H9 (cell line): Measurements from ENCODE around the gene VPS45. TPM values are rescaled to one million over a fixed set of nuclear protein-coding genes. Genes with fewer than 3 reads are reported as not detected.

Experiments
- DNase-seq: peaks from one replicate; pipeline ENCODE4 v3.0.0-alpha.2; 2017
- H2AFZ ChIP-seq: one replicate; pipeline ENCODE4 v1.6.1; 2013; ENCODE audit warnings: mild to moderate bottlenecking, low read length, control low read depth, moderate library complexity
- H2AK5ac ChIP-seq: 2 replicates; pipeline ENCODE4 v1.6.1; 2013; ENCODE audit warnings: low read length, control low read depth, mixed read lengths; ENCODE audit not compliant: insufficient read length
- H2BK120ac ChIP-seq: one replicate; pipeline ENCODE4 v1.6.1; 2013; ENCODE audit warnings: low read depth, mild to moderate bottlenecking, low read length, control low read depth, inconsistent platforms; ENCODE audit not compliant: poor library complexity, severe bottlenecking
- H2BK12ac ChIP-seq: 2 replicates; pipeline ENCODE4 v1.6.1; 2013; ENCODE audit warnings: low read length, control low read depth, mixed read lengths, low read depth; ENCODE audit not compliant: insufficient read length
- H2BK15ac ChIP-seq: 2 replicates; pipeline ENCODE4 v1.6.1; 2013; ENCODE audit warnings: low read depth, low read length, control low read depth
- H2BK20ac ChIP-seq: one replicate; pipeline ENCODE4 v1.6.1; 2013; ENCODE audit warnings: low read depth, mild to moderate bottlenecking, low read length, control low read depth, inconsistent platforms; ENCODE audit not compliant: poor library complexity, severe bottlenecking
- H2BK5ac ChIP-seq: 2 replicates; pipeline ENCODE4 v1.6.1; 2013; ENCODE audit warnings: low read length, control low read depth, mixed read lengths; ENCODE audit not compliant: insufficient read length
- H3K14ac ChIP-seq: 2 replicates; pipeline ENCODE4 v1.6.1; 2013; ENCODE audit warnings: low read length, control low read depth; ENCODE audit not compliant: insufficient read depth
- H3K18ac ChIP-seq: 2 replicates; pipeline ENCODE4 v1.6.1; 2013; ENCODE audit warnings: low read depth, mild to moderate bottlenecking, mixed read lengths, low read length, control low read depth; ENCODE audit not compliant: insufficient read length
- H3K23ac ChIP-seq: 2 replicates; pipeline ENCODE4 v1.6.1; 2013; ENCODE audit warnings: low read length, control low read depth, mixed read lengths, low read depth; ENCODE audit not compliant: insufficient read length
- H3K23me2 ChIP-seq: 2 replicates; pipeline ENCODE4 v1.6.1; 2013; ENCODE audit warnings: low read depth, mild to moderate bottlenecking, mixed read lengths, low read length, control low read depth; ENCODE audit not compliant: insufficient read length, poor library complexity, severe bottlenecking
- H3K27ac ChIP-seq: 2 replicates; pipeline ENCODE4 v1.5.1; 2013; ENCODE audit warnings: low read length, control low read depth, mixed read lengths, low read depth; ENCODE audit not compliant: insufficient read length
- H3K27me3 ChIP-seq: 2 replicates; pipeline ENCODE4 v1.6.1; 2013; ENCODE audit warnings: low read length, control low read depth, inconsistent platforms; ENCODE audit not compliant: insufficient read depth
- H3K4ac ChIP-seq: 2 replicates; pipeline ENCODE4 v1.6.1; 2013; ENCODE audit warnings: low read depth, mild to moderate bottlenecking, control low read depth, inconsistent platforms, low read length, moderate library complexity
- H3K4me1 ChIP-seq: 2 replicates; pipeline ENCODE4 v1.6.1; 2013; ENCODE audit warnings: low read length, control low read depth, inconsistent platforms; ENCODE audit not compliant: insufficient read depth
- H3K4me2 ChIP-seq: 2 replicates; pipeline ENCODE4 v1.6.1; 2013; ENCODE audit warnings: low read length, control low read depth, mixed read lengths; ENCODE audit not compliant: insufficient read length, insufficient read depth
- H3K56ac ChIP-seq: 2 replicates; pipeline ENCODE4 v1.6.1; 2013; ENCODE audit warnings: low read depth, mild to moderate bottlenecking, mixed read lengths, low read length, control low read depth; ENCODE audit not compliant: insufficient read length
- H3K79me1 ChIP-seq: 2 replicates; pipeline ENCODE4 v1.6.1; 2013; ENCODE audit warnings: low read depth, mild to moderate bottlenecking, moderate library complexity, low read length, control low read depth, inconsistent platforms; ENCODE audit not compliant: insufficient read depth, poor library complexity, severe bottlenecking
- H3K79me2 ChIP-seq: 2 replicates; pipeline ENCODE4 v1.6.1; 2013; ENCODE audit warnings: low read length, control low read depth, inconsistent platforms; ENCODE audit not compliant: insufficient read depth
- H3K9ac ChIP-seq: 2 replicates; pipeline ENCODE4 v1.6.1; 2013; ENCODE audit warnings: low read length, control low read depth, mixed read lengths; ENCODE audit not compliant: insufficient read length; ENCODE audit errors: extremely low read depth
- H3K9me3 ChIP-seq: one replicate; pipeline ENCODE4 v1.6.1; 2013; ENCODE audit warnings: low read depth, low read length, inconsistent platforms; ENCODE audit not compliant: control insufficient read depth
- H3T11ph ChIP-seq: one replicate; pipeline ENCODE4 v1.6.1; 2013; ENCODE audit warnings: mild to moderate bottlenecking, low read length, control low read depth, inconsistent platforms
- H4K20me1 ChIP-seq: one replicate; pipeline ENCODE4 v1.6.1; 2013; ENCODE audit not compliant: control insufficient read depth, insufficient read length, insufficient read depth
- H4K5ac ChIP-seq: 2 replicates; pipeline ENCODE4 v1.6.1; 2013; ENCODE audit warnings: low read depth, mild to moderate bottlenecking, mixed read lengths, low read length, control low read depth; ENCODE audit not compliant: insufficient read length
- H4K8ac ChIP-seq: replicated peaks from 2 replicates; pipeline ENCODE4 v1.6.1; 2013; ENCODE audit warnings: low read length, control low read depth, mixed read lengths, low read depth; ENCODE audit not compliant: insufficient read length
- H4K91ac ChIP-seq: 2 replicates; pipeline ENCODE4 v1.6.1; 2013; ENCODE audit warnings: low read depth, mild to moderate bottlenecking, moderate library complexity, mixed read lengths, low read length, control low read depth; ENCODE audit not compliant: insufficient read length
- H3K27ac Mint-ChIP-seq, 3 experiments: 2 replicates in 2 of 3; 3 replicates in 1 of 3; pipeline ENCODE4 v1.8.0; 2020 to 2021; ENCODE audit warnings: mixed read lengths in 3 of 3, mild to moderate bottlenecking in 1 of 3, moderate library complexity in 1 of 3
- H3K27me3 Mint-ChIP-seq: 2 replicates; pipeline ENCODE4 v1.8.0; 2021; ENCODE audit warnings: low read depth, mild to moderate bottlenecking, moderate library complexity, mixed read lengths
- H3K36me3 Mint-ChIP-seq, 3 experiments: 2 replicates in 2 of 3; 3 replicates in 1 of 3; pipeline ENCODE4 v1.8.0; 2020 to 2021; ENCODE audit warnings: low read depth in 3 of 3, mixed read lengths in 3 of 3; ENCODE audit not compliant: insufficient read depth in 1 of 3
- H3K4me1 Mint-ChIP-seq, 2 experiments: 2 replicates each; pipeline ENCODE4 v1.8.0; 2020; ENCODE audit warnings: mixed read lengths in 2 of 2
- H3K4me3 Mint-ChIP-seq, 2 experiments: 2 replicates in 1 of 2; 3 replicates in 1 of 2; pipeline ENCODE4 v1.8.0; 2020 to 2021; ENCODE audit warnings: mild to moderate bottlenecking in 2 of 2, mixed read lengths in 2 of 2, moderate library complexity in 1 of 2
- H3K9me3 Mint-ChIP-seq, 2 experiments: 2 replicates in 1 of 2; 3 replicates in 1 of 2; pipeline ENCODE4 v1.8.0; 2020; ENCODE audit warnings: mild to moderate bottlenecking in 2 of 2, mixed read lengths in 2 of 2, moderate library complexity in 1 of 2
- CTCF ChIP-seq: fragments of 200-600 bp; sonication (generic); conservative IDR thresholded peaks from 3 replicates; pipeline ENCODE4 v1.8.0; 2021; ENCODE audit warnings: antibody characterized with exemption, mild to moderate bottlenecking
- WGBS: extraction: QIAGEN DNeasy Blood & Tissue Kit; methylation state at CpG from one replicate; pipeline ENCODE4 v1.1.7; 2013; ENCODE audit warnings: missing lambda C conversion rate, low lambda C conversion rate, mixed read lengths; ENCODE audit not compliant: insufficient read length; ENCODE audit errors: extremely low coverage; 5-methylcytosine and 5-hydroxymethylcytosine counted together
- total RNA-seq: library from RNA; stranded (reverse); gene quantifications from 2 replicates; pipeline ENCODE4 v1.2.1, GENCODE V29; 2021

The VPS45 gene
- total RNA-seq, 1 experiment from 2014 or later = 31.8 TPM

GRCh38 chr1:150110116-150110515 lies 42.5 kb downstream of the VPS45 start:
- Mint-ChIP-seq H3K4me3 (no peak overlapping the region), H3K27ac (no peak overlapping the region), H3K36me3 (peaks cover 13 to 27% (median 26%) of the 10 kb centered on the region in 3 experiments), H3K4me1 (peaks cover 5% of the 10 kb centered on the region in 2 experiments; a peak in 2 of 4 replicates), H3K9me3 (peaks cover 4 to 10% of the 10 kb centered on the region in 2 experiments), H3K27me3 (no peaks in the 10 kb centered on the region)
- no peak overlapping the region for H3K14ac ChIP-seq
- H3K18ac ChIP-seq = no peak overlapping the region
- no peaks in the 10 kb centered on the region for H3K79me1 ChIP-seq
- H2AFZ ChIP-seq = no peak overlapping the region
- no peak overlapping the region for H4K91ac ChIP-seq
- no peak overlapping the region for H2AK5ac ChIP-seq
- no peak for TF ChIP-seq CTCF
- no peak overlapping the region for H2BK120ac ChIP-seq
- no peaks in the 10 kb centered on the region for H3K4me1 ChIP-seq
- H2BK20ac ChIP-seq = no peak overlapping the region
- no peak for DNase-seq
- H2BK15ac ChIP-seq = no peak overlapping the region
- H2BK12ac ChIP-seq = no peak overlapping the region
- no peak overlapping the region for H3T11ph ChIP-seq
- H3K9ac ChIP-seq = no peak overlapping the region
- no CpG with 5 or more reads among the region's 2 CpGs for WGBS
- H3K27me3 ChIP-seq = no peaks in the 10 kb centered on the region
- no peaks in the 10 kb centered on the region for H3K9me3 ChIP-seq
- no peaks in the 10 kb centered on the region; the same call in 1 of the 2 replicates for H3K79me2 ChIP-seq
- no peak overlapping the region for H3K23ac ChIP-seq
- H3K27ac ChIP-seq = no peak overlapping the region
- no peak overlapping the region for H4K5ac ChIP-seq
- H3K4ac ChIP-seq = no peak overlapping the region
- no peak overlapping the region for H3K4me2 ChIP-seq
- no peaks in the 10 kb centered on the region for H3K23me2 ChIP-seq
- no peak overlapping the region for H3K56ac ChIP-seq
- H4K8ac ChIP-seq = no peak overlapping the region
- no peak overlapping the region for H2BK5ac ChIP-seq
- no peaks in the 10 kb centered on the region for H4K20me1 ChIP-seq
